H1 (cell line): Measurements from ENCODE around the gene DGKZ. TPM values are rescaled to one million over a fixed set of nuclear protein-coding genes. Genes with fewer than 3 reads are reported as not detected.

ENCODE experiments used
- RNF2 ChIP-seq: fragments of 200-900, 300-1000 bp; sonication (generic); IDR thresholded peaks from 2 replicates; pipeline ENCODE4 v1.7.1; 2016; ENCODE audit warnings: borderline replicate concordance, low read depth, mild to moderate bottlenecking, antibody characterized with exemption, low read length; ENCODE audit not compliant: poor library complexity, severe bottlenecking; ENCODE audit errors: missing control alignments
- polyA plus RNA-seq, 7 experiments: library from polyadenylated mRNA; depleted of rRNA in 3 of 7; stranded (reverse) in 5 of 7; unstranded in 2 of 7; fragments of >200 nt in 5 of 7; fragments of 200-250 nt in 2 of 7; gene quantifications; 1 replicate in 5 of 7; 2 replicates in 1 of 7; 4 replicates in 1 of 7; pipeline versions ENCODE4 v1.2.1 to v1.2.3, GENCODE V29; 2011 to 2013; ENCODE audit warnings: missing spikeins in 2 of 7, mixed read lengths in 2 of 7
- total RNA-seq: library from RNA; stranded (reverse); fragmentation: NEBNext Ultra II Directional; extraction: Animal tissue kit (Norgen Biotek cat#: 25700); gene quantifications from 2 replicates; pipeline ENCODE4 v1.2.1, GENCODE V29; 2021

The DGKZ gene
- total and polyA plus RNA-seq, 2 of the 8 experiments (the other 6 are each of a cell fraction or from before 2014, with no cell fraction given): 84.4 to 184 TPM

DNA sequence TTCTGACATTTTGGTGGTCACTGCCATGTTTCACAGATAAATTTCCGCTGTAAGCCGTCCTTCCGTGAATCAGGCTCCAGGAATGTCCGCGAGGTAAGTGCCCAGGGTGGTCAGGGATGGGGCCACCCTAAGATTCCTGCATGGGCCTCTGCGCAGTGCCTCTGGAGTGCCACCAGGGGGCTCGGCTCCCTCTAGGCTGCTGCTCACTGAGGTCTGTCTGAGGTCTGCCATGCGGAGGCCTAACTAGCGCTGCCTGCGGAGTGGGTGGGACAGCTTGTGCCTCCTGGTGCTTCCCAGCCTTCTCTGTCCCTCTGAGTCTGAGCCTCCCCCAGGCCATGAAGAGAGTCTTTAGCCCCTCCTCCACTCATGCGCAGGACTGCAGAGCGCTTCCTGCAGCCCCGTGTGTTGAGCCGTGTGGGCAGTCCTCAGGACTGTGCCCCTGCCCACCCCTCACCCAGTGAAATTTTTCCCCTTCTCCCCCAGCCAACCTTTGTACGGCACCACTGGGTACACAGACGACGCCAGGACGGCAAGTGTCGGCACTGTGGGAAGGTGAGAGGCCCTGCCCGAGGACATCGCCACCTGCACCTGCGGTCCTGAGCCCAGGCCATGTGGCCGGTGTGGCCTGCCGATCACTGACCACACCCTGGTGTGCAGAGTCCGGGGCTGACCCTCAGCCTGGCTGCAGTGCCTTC lies 22.3 kb downstream of the DGKZ start (continued):
- TF ChIP-seq RNF2: no peak
